ENCODE data around the gene TMEM178A. TPM values are rescaled to one million over a fixed set of nuclear protein-coding genes. Genes with fewer than 3 reads are reported as not detected.

TMEM178A gene
- total RNA-seq, 1 experiment from 2014 or later: 0.13 TPM

DNA sequence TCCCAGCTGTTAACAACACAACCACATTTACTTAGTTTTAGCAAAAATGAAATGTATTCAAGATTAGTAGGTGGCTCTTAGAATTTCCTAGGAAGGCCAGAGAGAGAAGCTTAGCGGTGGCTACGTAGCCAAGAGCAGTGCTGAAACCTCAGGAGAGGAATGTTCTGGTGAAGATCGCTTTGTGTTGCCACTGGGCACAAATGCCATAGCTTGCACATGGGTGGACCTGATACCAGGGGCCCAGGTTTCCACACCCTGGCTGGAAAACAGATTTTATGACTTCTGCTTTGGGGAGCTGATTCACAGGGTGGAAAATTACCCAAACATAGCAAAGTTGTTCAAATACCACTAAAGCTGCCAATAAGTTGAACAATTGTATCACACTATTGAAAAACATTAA is 69.9 kb downstream of the TMEM178A start:
- Histone ChIP-seq H3K9me3 (replicated peaks) (no peaks in the 10 kb centered on the region), H3K4me1 (replicated peaks) (peaks cover 39% of the 10 kb centered on the region), H3K4me3 (no peak overlapping the region), H3K27ac (peak overlapping the region; percentile 85), H3K27me3 (replicated peaks) (no peaks in the 10 kb centered on the region), H3K36me3 (peaks cover 50% of the 10 kb centered on the region)
- no peak for DNase-seq (ENCODE audit: low read depth in 1 of 2, low spot score in 2 of 2)

GRCh38 chr2:39736640-39737039 is 70.9 kb downstream of the TMEM178A start:
- H3K36me3 ChIP-seq: peaks cover 55% of the 10 kb centered on the region
- H3K4me3 ChIP-seq: no peak overlapping the region
- H3K27me3 ChIP-seq (replicated peaks): no peaks in the 10 kb centered on the region
- peak; percentile 74 to 84 for DNase-seq (ENCODE audit: low read depth in 1 of 2, low spot score in 2 of 2)
- peaks cover 39% of the 10 kb centered on the region for H3K4me1 ChIP-seq (replicated peaks)
- H3K9me3 ChIP-seq (replicated peaks): no peaks in the 10 kb centered on the region
- H3K27ac ChIP-seq: peak overlapping the region; percentile 85

DNA sequence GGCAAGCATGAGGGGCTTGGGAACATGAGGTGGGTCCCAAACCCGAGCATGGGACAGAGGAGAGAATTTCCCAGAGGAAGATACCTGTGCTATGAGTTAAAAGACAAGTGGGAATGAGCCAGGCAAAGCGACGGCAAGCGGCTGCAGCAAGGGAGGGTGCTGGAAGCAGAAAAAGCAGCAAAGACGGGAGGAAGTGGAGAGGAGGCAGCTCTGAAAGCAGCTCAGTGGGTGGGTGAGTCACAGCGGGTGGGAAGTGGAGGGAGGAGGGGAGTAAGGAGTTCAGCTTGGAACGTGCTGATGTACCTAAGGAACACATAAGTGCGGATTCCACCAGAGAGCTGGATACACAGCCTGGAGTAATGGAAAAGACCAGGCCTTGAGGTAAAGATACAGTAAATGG is 71.9 kb downstream of the TMEM178A start:
- no peaks in the 10 kb centered on the region for H3K27me3 ChIP-seq (replicated peaks)
- peak overlapping the region; percentile 17 for H3K4me3 ChIP-seq
- DNase-seq (ENCODE audit: low read depth in 1 of 2, low spot score in 2 of 2): peak; percentile 78 to 92
- H3K27ac ChIP-seq: peak overlapping the region; percentile 85
- H3K36me3 ChIP-seq: peaks cover 65% of the 10 kb centered on the region
- peaks cover 39% of the 10 kb centered on the region for H3K4me1 ChIP-seq (replicated peaks)
- H3K9me3 ChIP-seq (replicated peaks): no peaks in the 10 kb centered on the region

DNA sequence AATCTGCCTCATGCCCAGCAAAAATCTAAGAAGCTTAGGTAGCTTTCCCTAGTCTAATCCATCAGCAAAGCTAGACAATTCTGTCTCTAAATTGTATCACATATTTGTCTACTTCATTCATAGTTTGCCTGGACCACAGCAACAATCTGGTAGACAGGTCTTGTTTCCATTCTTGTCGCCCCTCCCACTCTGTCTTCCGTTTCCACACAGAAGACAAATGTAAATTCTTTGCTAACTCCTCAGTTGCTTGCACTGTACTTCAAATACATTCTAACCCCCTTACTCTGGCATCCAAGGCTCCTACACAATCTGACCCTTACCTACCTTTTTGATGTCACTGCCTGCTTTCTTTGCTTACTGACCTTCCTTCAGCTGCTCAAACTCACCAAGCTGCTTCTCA is 73.2 kb downstream of the TMEM178A start:
- Histone ChIP-seq H3K27me3 (replicated peaks) (no peaks in the 10 kb centered on the region), H3K4me1 (replicated peaks) (peaks cover 51% of the 10 kb centered on the region), H3K27ac (no peak overlapping the region), H3K36me3 (peaks cover 63% of the 10 kb centered on the region), H3K9me3 (replicated peaks) (no peaks in the 10 kb centered on the region), H3K4me3 (no peak overlapping the region)
- no peak for DNase-seq (ENCODE audit: low read depth in 1 of 2, low spot score in 2 of 2)

GRCh38 chr2:39739386-39739785 is 73.7 kb downstream of the TMEM178A start:
- Histone ChIP-seq H3K27ac (no peak overlapping the region), H3K9me3 (replicated peaks) (no peaks in the 10 kb centered on the region), H3K4me3 (no peak overlapping the region), H3K4me1 (replicated peaks) (peaks cover 51% of the 10 kb centered on the region), H3K27me3 (replicated peaks) (no peaks in the 10 kb centered on the region), H3K36me3 (peaks cover 58% of the 10 kb centered on the region)
- no peak for DNase-seq (ENCODE audit: low read depth in 1 of 2, low spot score in 2 of 2)

GRCh38 chr2:39741871-39742270 is 76.2 kb downstream of the TMEM178A start:
- no peak overlapping the region for H3K4me3 ChIP-seq
- H3K27ac ChIP-seq: no peak overlapping the region
- DNase-seq (ENCODE audit: low read depth in 1 of 2, low spot score in 2 of 2): no peak
- no peaks in the 10 kb centered on the region for H3K27me3 ChIP-seq (replicated peaks)
- no peaks in the 10 kb centered on the region for H3K9me3 ChIP-seq (replicated peaks)
- H3K36me3 ChIP-seq: peaks cover 44% of the 10 kb centered on the region
- peaks cover 33% of the 10 kb centered on the region for H3K4me1 ChIP-seq (replicated peaks)

DNA sequence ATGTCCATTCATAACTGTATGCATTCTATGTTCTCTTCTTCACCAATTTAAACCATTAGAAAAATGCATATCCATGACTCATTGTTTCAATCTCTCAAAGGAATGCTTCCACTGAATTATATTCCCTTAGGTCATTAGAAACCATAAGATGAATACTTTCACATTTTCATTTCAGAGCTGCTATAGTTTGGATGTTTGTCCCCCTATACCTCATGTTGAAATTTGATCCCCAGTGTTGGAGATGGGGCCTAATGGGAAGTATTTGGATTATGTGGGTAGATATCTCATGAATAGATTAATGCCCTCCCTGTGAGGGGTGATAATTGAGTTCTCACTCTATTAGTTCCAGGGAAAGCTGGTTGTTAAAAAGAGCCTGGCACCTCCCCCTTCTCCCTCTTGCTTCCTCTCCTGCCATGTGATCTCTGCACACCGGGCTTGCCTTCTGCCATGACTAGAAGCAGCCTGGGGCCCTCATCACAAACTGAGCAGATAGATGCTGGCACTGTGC is 77.6 kb downstream of the TMEM178A start:
- H3K9me3 ChIP-seq (replicated peaks): no peaks in the 10 kb centered on the region
- H3K27ac ChIP-seq: no peak overlapping the region
- no peak overlapping the region for H3K4me3 ChIP-seq
- peaks cover 43% of the 10 kb centered on the region for H3K36me3 ChIP-seq
- H3K4me1 ChIP-seq (replicated peaks): peaks cover 18% of the 10 kb centered on the region
- no peaks in the 10 kb centered on the region for H3K27me3 ChIP-seq (replicated peaks)
- no peak for DNase-seq (ENCODE audit: low read depth in 1 of 2, low spot score in 2 of 2)

DNA sequence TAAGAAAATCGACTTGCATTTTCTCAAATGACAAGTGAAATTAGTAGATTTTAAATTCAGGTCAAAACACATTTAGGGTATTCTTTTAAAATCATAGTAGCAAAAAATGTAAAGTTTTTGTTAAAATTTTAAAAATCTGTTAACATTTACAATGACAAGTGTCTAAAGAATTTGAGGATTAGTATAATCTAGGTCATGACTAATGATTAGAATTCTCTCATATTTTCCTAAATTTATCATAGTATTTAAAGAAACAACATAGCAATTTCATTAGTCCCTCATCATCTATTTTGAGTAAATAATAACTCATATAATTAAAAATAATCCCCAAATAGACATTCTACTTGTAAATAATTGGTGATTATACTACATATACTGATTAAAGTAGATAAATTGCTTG is 89.7 kb downstream of the TMEM178A start:
- no peak for DNase-seq (ENCODE audit: low read depth in 1 of 2, low spot score in 2 of 2)
- Histone ChIP-seq H3K36me3 (peaks cover 84% of the 10 kb centered on the region), H3K4me1 (replicated peaks) (no peaks in the 10 kb centered on the region), H3K27ac (no peak overlapping the region), H3K9me3 (replicated peaks) (no peaks in the 10 kb centered on the region), H3K27me3 (replicated peaks) (no peaks in the 10 kb centered on the region), H3K4me3 (no peak overlapping the region)

- no peaks in the 10 kb centered on the region for H3K4me1 ChIP-seq (replicated peaks)
- H3K4me3 ChIP-seq: no peak overlapping the region
- no peaks in the 10 kb centered on the region for H3K9me3 ChIP-seq (replicated peaks)
- H3K36me3 ChIP-seq: peaks cover 83% of the 10 kb centered on the region
- H3K27me3 ChIP-seq (replicated peaks): no peaks in the 10 kb centered on the region
- DNase-seq (ENCODE audit: low read depth in 1 of 2, low spot score in 2 of 2): no peak
- H3K27ac ChIP-seq: no peak overlapping the region
Measured at GRCh38 chr2:39757156-39757555, 91.4 kb downstream of the TMEM178A start.

GRCh38 chr2:39762448-39762847 is 96.7 kb downstream of the TMEM178A start:
- peaks cover 61% of the 10 kb centered on the region for H3K36me3 ChIP-seq

More at GRCh38 chr2:39762448-39762847, 96.7 kb downstream of the TMEM178A start:
- Histone ChIP-seq H3K4me1 (replicated peaks) (no peaks in the 10 kb centered on the region), H3K27ac (no peak overlapping the region), H3K9me3 (replicated peaks) (no peaks in the 10 kb centered on the region), H3K4me3 (no peak overlapping the region), H3K27me3 (replicated peaks) (no peaks in the 10 kb centered on the region)
- DNase-seq (ENCODE audit: low read depth in 1 of 2, low spot score in 2 of 2): no peak

Other genes starting within 250 kb of the TMEM178A start
- gene MAP4K3, start 228.6 kb upstream of the TMEM178A start, total RNA-seq (2014; rRNA removed; shearing (Covaris generic)): 35.6 and 49.5 TPM in 2 replicates
- 16.1 TPM in 2 replicates for gene THUMPD2, start 113.3 kb downstream of the TMEM178A start, total RNA-seq (2014; rRNA removed; shearing (Covaris generic))

Data from SJSA1 (cell line).